Lung (tissue), 12 donors: Measurements from ENCODE around the gene MDH1B. TPM values are rescaled to one million over a fixed set of nuclear protein-coding genes. Genes with fewer than 3 reads are reported as not detected.

Source experiments
- ATAC-seq: fragments of 200-7000 bp; cut with Tn5 transposase; one replicate; pipeline ENCODE4 v1.9.1; 2020; ENCODE audit warnings: moderate number of reproducible peaks; ENCODE audit not compliant: insufficient read depth, low FRiP score
- DNase-seq, 3 donors: peaks; one replicate each; pipeline ENCODE4 v3.0.0-alpha.2; 2013 to 2017
- H3K27ac ChIP-seq, 2 donors: one replicate each; pipeline ENCODE4 v1.5.1; 2013; ENCODE audit warnings: mild to moderate bottlenecking in 2 of 2, moderate library complexity in 2 of 2, control low read depth in 1 of 2, inconsistent platforms in 1 of 2, low read depth in 1 of 2, low read length in 1 of 2
- H3K27me3 ChIP-seq, 3 donors: one replicate each; pipeline ENCODE4 v1.5.1; 2013; ENCODE audit warnings: low read length in 2 of 3; ENCODE audit not compliant: control insufficient read depth in 3 of 3, insufficient read depth in 3 of 3
- H3K36me3 ChIP-seq, 4 donors: one replicate each; pipeline ENCODE4 v1.5.1; 2013; ENCODE audit warnings: low read length in 4 of 4, mild to moderate bottlenecking in 1 of 4, moderate library complexity in 1 of 4; ENCODE audit not compliant: control insufficient read depth in 4 of 4, insufficient read depth in 4 of 4
- H3K4me1 ChIP-seq, 5 donors: one replicate each; pipeline ENCODE4 v1.5.1; 2013; ENCODE audit warnings: low read length in 5 of 5, mild to moderate bottlenecking in 2 of 5, moderate library complexity in 1 of 5; ENCODE audit not compliant: control insufficient read depth in 5 of 5, insufficient read depth in 5 of 5
- H3K4me3 ChIP-seq: one replicate; pipeline ENCODE4 v1.5.1; 2013; ENCODE audit warnings: mild to moderate bottlenecking, control low read depth, moderate library complexity
- H3K9ac ChIP-seq, 2 donors: one replicate each; pipeline ENCODE4 v1.5.1; 2013; ENCODE audit warnings: low read length in 2 of 2, control low read depth in 1 of 2; ENCODE audit not compliant: insufficient read depth in 1 of 2
- H3K9me3 ChIP-seq, 4 donors: one replicate each; pipeline ENCODE4 v1.5.1; 2013; ENCODE audit warnings: low read length in 3 of 4, mild to moderate bottlenecking in 1 of 4, moderate library complexity in 1 of 4; ENCODE audit not compliant: control insufficient read depth in 4 of 4, insufficient read depth in 3 of 4
- WGBS, 2 donors: extraction: QIAGEN DNeasy Blood & Tissue Kit; methylation state at CpG; one replicate each; pipeline ENCODE4 v1.1.7; 2013; 5-methylcytosine and 5-hydroxymethylcytosine counted together
- polyA plus RNA-seq, 2 donors: library from polyadenylated mRNA; stranded (reverse); fragments of 200-250 nt; gene quantifications; one replicate each; pipeline ENCODE4 v1.2.1, GENCODE V29; 2013
- total RNA-seq, 2 donors: library from RNA; depleted of rRNA in 1 of 2; stranded (reverse); fragments of >200 nt in 1 of 2; gene quantifications; one replicate each; pipeline ENCODE4 v1.2.1, GENCODE V29; 2014 to 2021
- TF ChIP-seq, protein P1 (sequence below): IDR thresholded peaks from 2 replicates; pipeline ENCODE4 v1.5.1; 2012; ENCODE audit warnings: mild to moderate bottlenecking; ENCODE audit errors: control extremely low read depth, extremely low read depth
- donor health status: control.
- donor health status: control.
- donor health status: Bipolar disorder and iron deficiency.
- donor health status: healthy.
- donor health status: DM: yes; HTN: yes; CAD: no.

Gene MDH1B
- total and polyA plus RNA-seq, 4 donors, result 3.1 to 15.0 (median 7.3) TPM

DNA sequence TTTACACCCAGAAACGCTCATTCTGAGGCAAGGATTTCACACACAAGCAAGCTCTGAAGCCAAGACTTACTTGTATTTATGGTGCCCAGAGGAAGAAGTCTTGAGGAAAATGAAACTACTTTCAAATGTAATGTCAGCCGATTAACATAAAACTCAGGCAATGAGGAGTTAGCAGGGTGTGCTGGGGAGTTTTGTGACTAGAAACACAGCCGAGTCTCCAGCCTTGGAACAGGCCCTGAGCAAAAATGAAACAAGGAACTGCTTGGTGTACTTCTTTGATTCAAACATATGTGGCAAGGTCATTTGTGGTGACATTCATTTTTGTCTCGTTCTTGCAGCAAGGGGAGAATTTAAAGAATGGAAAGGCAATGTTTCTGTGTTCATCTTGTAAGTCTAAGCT lies 51.4 kb downstream of the MDH1B start:
- Histone ChIP-seq H3K4me1 (no peaks in the 10 kb centered on the region), H3K9ac (no peak overlapping the region), H3K27me3 (no peaks in the 10 kb centered on the region), H3K36me3 (no peaks in the 10 kb centered on the region), H3K27ac (no peak overlapping the region), H3K9me3 (no peaks in the 10 kb centered on the region), H3K4me3 (no peak overlapping the region)
- no peak for ATAC-seq
- WGBS, 2 donors, result 67 to 77% methylated on average over 4 of the region's 4 CpGs
- TF ChIP-seq, protein P1, sequence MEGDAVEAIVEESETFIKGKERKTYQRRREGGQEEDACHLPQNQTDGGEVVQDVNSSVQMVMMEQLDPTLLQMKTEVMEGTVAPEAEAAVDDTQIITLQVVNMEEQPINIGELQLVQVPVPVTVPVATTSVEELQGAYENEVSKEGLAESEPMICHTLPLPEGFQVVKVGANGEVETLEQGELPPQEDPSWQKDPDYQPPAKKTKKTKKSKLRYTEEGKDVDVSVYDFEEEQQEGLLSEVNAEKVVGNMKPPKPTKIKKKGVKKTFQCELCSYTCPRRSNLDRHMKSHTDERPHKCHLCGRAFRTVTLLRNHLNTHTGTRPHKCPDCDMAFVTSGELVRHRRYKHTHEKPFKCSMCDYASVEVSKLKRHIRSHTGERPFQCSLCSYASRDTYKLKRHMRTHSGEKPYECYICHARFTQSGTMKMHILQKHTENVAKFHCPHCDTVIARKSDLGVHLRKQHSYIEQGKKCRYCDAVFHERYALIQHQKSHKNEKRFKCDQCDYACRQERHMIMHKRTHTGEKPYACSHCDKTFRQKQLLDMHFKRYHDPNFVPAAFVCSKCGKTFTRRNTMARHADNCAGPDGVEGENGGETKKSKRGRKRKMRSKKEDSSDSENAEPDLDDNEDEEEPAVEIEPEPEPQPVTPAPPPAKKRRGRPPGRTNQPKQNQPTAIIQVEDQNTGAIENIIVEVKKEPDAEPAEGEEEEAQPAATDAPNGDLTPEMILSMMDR, result no peak
- no peak for DNase-seq

DNA sequence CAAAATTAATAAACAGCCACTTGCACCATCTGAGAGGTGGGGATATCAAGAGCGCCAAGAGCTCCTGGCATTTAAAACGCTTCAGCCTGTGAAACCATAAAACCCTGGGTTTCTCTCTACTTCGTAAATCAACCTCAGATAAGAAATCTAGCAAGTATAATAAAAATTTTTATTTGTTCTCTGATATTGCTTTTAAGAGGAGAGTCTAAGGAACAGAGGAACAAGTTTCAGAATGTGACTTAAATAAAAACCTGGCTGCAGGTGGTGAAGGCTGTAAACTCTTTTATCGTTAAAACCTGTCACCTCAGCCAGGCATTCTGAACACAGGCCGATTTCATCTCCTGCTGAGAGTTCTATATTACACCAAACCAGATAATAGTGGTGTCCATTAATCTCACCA lies 56.8 kb downstream of the MDH1B start:
- H3K9ac ChIP-seq, result no peak overlapping the region
- TF ChIP-seq, protein P1, result no peak
- no peaks in the 10 kb centered on the region for H3K27me3 ChIP-seq
- WGBS, 2 donors, result 57 to 74% methylated on average over 5 of the region's 5 CpGs
- ATAC-seq (no peak), DNase-seq (no peak)
- no peaks in the 10 kb centered on the region for H3K4me1 ChIP-seq
- H3K4me3 ChIP-seq, result no peak overlapping the region
- no peaks in the 10 kb centered on the region for H3K36me3 ChIP-seq
- no peak overlapping the region for H3K27ac ChIP-seq
- H3K9me3 ChIP-seq, result no peaks in the 10 kb centered on the region

DNA sequence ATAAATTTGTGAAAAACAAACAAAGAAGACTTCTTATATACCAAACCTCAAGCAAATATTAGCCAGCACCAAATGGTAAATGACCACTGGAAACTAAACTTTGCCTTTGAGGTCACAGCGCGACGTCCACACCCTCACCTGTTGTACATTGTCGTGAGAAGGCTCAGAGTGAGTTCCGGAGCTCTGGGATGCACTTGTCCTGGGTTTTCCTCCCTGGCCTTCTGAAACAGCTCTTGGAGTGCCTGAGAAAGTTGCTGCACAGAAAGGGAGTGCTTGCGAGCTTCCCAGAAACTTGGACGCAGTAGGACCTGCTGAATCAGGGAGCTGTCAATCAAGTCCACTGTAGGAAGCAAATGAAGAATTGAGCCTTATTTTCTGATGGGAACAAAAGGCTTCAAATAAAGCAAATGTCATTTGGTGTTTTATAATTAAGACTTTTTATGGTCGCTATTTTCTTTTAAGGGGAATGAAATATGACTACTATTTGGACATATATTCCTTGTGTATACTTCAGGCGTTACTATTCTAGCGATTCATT lies 57.9 kb downstream of the MDH1B start:
- Histone ChIP-seq H3K4me1 (no peaks in the 10 kb centered on the region), H3K27ac (no peak overlapping the region), H3K27me3 (no peaks in the 10 kb centered on the region), H3K36me3 (no peaks in the 10 kb centered on the region), H3K9ac (no peak overlapping the region), H3K9me3 (peaks cover 0 to 2% (median 0%) of the 10 kb centered on the region in 4 donors), H3K4me3 (no peak overlapping the region)
- TF ChIP-seq, protein P1, result no peak
- no peak for ATAC-seq
- DNase-seq, result no peak
- 75 to 85% methylated on average over 10 of the region's 10 CpGs for WGBS, 2 donors
